ENCODE results near the gene MAN2A2.
A peak's percentile ranks its signal among the peaks of the same experiment; 100 is the strongest.
"Not testable (repeated sequence)": the region's sequence is repeated elsewhere in the genome, so short reads cannot be mapped to it uniquely, and the experiment has no call there.

MAN2A2 gene

GRCh38 chr15:90871716-90872485, 31.2 kb upstream of the MAN2A2 start:
- no peak for DNase-seq

- DNase-seq, result no peak
Observed at GRCh38 chr15:90872486-90873184, 30.5 kb upstream of the MAN2A2 start.

- no peak for DNase-seq
Observed at GRCh38 chr15:90873488-90873997, 29.6 kb upstream of the MAN2A2 start.

- DNase-seq, result peak; percentile 19
Observed at GRCh38 chr15:90873998-90874605, 29.0 kb upstream of the MAN2A2 start.

GRCh38 chr15:90874986-90875385, 28.1 kb upstream of the MAN2A2 start:
- DNase-seq, result not testable (repeated sequence)

- no peak for DNase-seq
Observed at GRCh38 chr15:90875549-90875981, 27.5 kb upstream of the MAN2A2 start.

GRCh38 chr15:90876046-90876445, 27.1 kb upstream of the MAN2A2 start:
- no peak for DNase-seq

GRCh38 chr15:90876512-90877170, 26.5 kb upstream of the MAN2A2 start:
- DNase-seq, result no peak

GRCh38 chr15:90877315-90877714, 25.8 kb upstream of the MAN2A2 start:
- DNase-seq, result no peak

GRCh38 chr15:90877996-90878395, 25.1 kb upstream of the MAN2A2 start:
- DNase-seq, result no peak

- no peak for DNase-seq
Observed at GRCh38 chr15:90878660-90879059, 24.4 kb upstream of the MAN2A2 start.

GRCh38 chr15:90879730-90880366, 23.3 kb upstream of the MAN2A2 start:
- no peak for DNase-seq

- DNase-seq, result no peak
Observed at GRCh38 chr15:90880381-90881145, 22.5 kb upstream of the MAN2A2 start.

- DNase-seq, result no peak
Observed at GRCh38 chr15:90881181-90881977, 21.7 kb upstream of the MAN2A2 start.

GRCh38 chr15:90881978-90882721, 21.0 kb upstream of the MAN2A2 start:
- DNase-seq, result no peak

GRCh38 chr15:90882781-90883525, 20.1 kb upstream of the MAN2A2 start:
- no peak for DNase-seq

GRCh38 chr15:90883526-90883975, 19.6 kb upstream of the MAN2A2 start:
- DNase-seq, result no peak

- no peak for DNase-seq
Observed at GRCh38 chr15:90883976-90884718, 19.0 kb upstream of the MAN2A2 start, which contains the start of gene FES. Gene FES (plus strand): TSS chr15:90884504. CDS start chr15:90885046, 542 bp downstream.

All from NCI-H2171 (cell line).